GM08714 (cell line): ENCODE results near the gene ANKRD17.
A peak's percentile ranks its signal among the peaks of the same experiment; 100 is the strongest.

Source experiments
- H3K4me3 ChIP-seq: fragments of 200-500 bp; sonication (Bioruptor generic); 2 replicates; pipeline ENCODE4 v1.5.1; 2014; ENCODE audit warnings: mild to moderate bottlenecking, low read length, inconsistent platforms
- ZNF274 ChIP-seq: IDR thresholded peaks from 2 replicates; pipeline ENCODE4 v1.6.1; 2012; ENCODE audit warnings: mild to moderate bottlenecking, low read depth, low read length

The ANKRD17 gene

GRCh38 chr4:73090738-73091137 lies 167.9 kb downstream of the ANKRD17 start:
- no peak overlapping the region for H3K4me3 ChIP-seq
- TF ChIP-seq ZNF274: no peak

GRCh38 chr4:73087871-73088270 lies 170.7 kb downstream of the ANKRD17 start:
- H3K4me3 ChIP-seq: no peak overlapping the region
- no peak for TF ChIP-seq ZNF274

- no peak for TF ChIP-seq ZNF274
- H3K4me3 ChIP-seq: peak overlapping the region; percentile 41; the same call in 1 of the 2 replicates
Observed at GRCh38 chr4:73086095-73086868, 172.3 kb downstream of the ANKRD17 start.

GRCh38 chr4:73080789-73081188 lies 177.8 kb downstream of the ANKRD17 start:
- TF ChIP-seq ZNF274: no peak
- no peak overlapping the region for H3K4me3 ChIP-seq

GRCh38 chr4:73075832-73076231 lies 182.8 kb downstream of the ANKRD17 start:
- no peak for TF ChIP-seq ZNF274
- H3K4me3 ChIP-seq: no peak overlapping the region

GRCh38 chr4:73070074-73070390 lies 188.6 kb downstream of the ANKRD17 start:
- peak overlapping the region; percentile 50; the same call in 1 of the 2 replicates for H3K4me3 ChIP-seq
- TF ChIP-seq ZNF274: no peak

- peak within 1 kb of the TSS; percentile 88 for H3K4me3 ChIP-seq
- no peak for TF ChIP-seq ZNF274
Observed at GRCh38 chr4:73069338-73070073, 189.1 kb downstream of the ANKRD17 start, which contains the start of gene COX18. TSS of gene COX18 (minus strand) at chr4:73069716. CDS start at chr4:73069649, 67 bp downstream.

- peak overlapping the region; percentile 88 for H3K4me3 ChIP-seq
- no peak for TF ChIP-seq ZNF274
Observed at GRCh38 chr4:73068491-73069337, 189.9 kb downstream of the ANKRD17 start.

- no peak for TF ChIP-seq ZNF274
- H3K4me3 ChIP-seq: peak overlapping the region; percentile 88; the same call in 1 of the 2 replicates
Observed at GRCh38 chr4:73067971-73068394, 190.6 kb downstream of the ANKRD17 start.

GRCh38 chr4:73066928-73067327 lies 191.7 kb downstream of the ANKRD17 start:
- no peak for TF ChIP-seq ZNF274
- H3K4me3 ChIP-seq: no peak overlapping the region

- TF ChIP-seq ZNF274: no peak
- H3K4me3 ChIP-seq: no peak overlapping the region
Observed at GRCh38 chr4:73066445-73066844, 192.2 kb downstream of the ANKRD17 start.

GRCh38 chr4:73064536-73064935 lies 194.1 kb downstream of the ANKRD17 start:
- no peak overlapping the region for H3K4me3 ChIP-seq
- TF ChIP-seq ZNF274: no peak

- TF ChIP-seq ZNF274: no peak
Observed at GRCh38 chr4:73055241-73055897, 203.2 kb downstream of the ANKRD17 start.

More at GRCh38 chr4:73055241-73055897, 203.2 kb downstream of the ANKRD17 start:
- no peak overlapping the region for H3K4me3 ChIP-seq
